HG03342 (cell line): ENCODE data around the gene DTX3.

ENCODE experiments used
- ATAC-seq: cut with Tn5 transposase; IDR thresholded peaks from one replicate; pipeline ENCODE4 v1.9.1; 2021; ENCODE audit warnings: mild to moderate bottlenecking, moderate library complexity; ENCODE audit not compliant: unreplicated experiment

Gene DTX3

GRCh38 chr12:57619434-57620244 is 15.0 kb downstream of the DTX3 start:
- no peak for ATAC-seq

- no peak for ATAC-seq
Measured at GRCh38 chr12:57620245-57620935, 15.8 kb downstream of the DTX3 start.

GRCh38 chr12:57620936-57621496 is 16.4 kb downstream of the DTX3 start:
- no peak for ATAC-seq

GRCh38 chr12:57621497-57622292 is 17.1 kb downstream of the DTX3 start:
- ATAC-seq, result no peak

GRCh38 chr12:57622293-57623245 is 17.9 kb downstream of the DTX3 start:
- no peak for ATAC-seq

- ATAC-seq, result no peak
Measured at GRCh38 chr12:57623385-57623784, 18.8 kb downstream of the DTX3 start.

GRCh38 chr12:57623811-57624390 is 19.3 kb downstream of the DTX3 start:
- ATAC-seq, result no peak

- no peak for ATAC-seq
Measured at GRCh38 chr12:57624441-57625220, 20.0 kb downstream of the DTX3 start.

- no peak for ATAC-seq
Measured at GRCh38 chr12:57625261-57626032, 20.8 kb downstream of the DTX3 start.

GRCh38 chr12:57626111-57626920 is 21.7 kb downstream of the DTX3 start:
- ATAC-seq, result no peak

- no peak for ATAC-seq
Measured at GRCh38 chr12:57626921-57627445, 22.4 kb downstream of the DTX3 start.

- ATAC-seq, result no peak
Measured at GRCh38 chr12:57627501-57628279, 23.1 kb downstream of the DTX3 start.

GRCh38 chr12:57628280-57629191 is 23.9 kb downstream of the DTX3 start:
- no peak for ATAC-seq

- ATAC-seq, result no peak
Measured at GRCh38 chr12:57629897-57630471, 25.4 kb downstream of the DTX3 start.

GRCh38 chr12:57630891-57631433 is 26.3 kb downstream of the DTX3 start:
- no peak for ATAC-seq
